H9 (cell line): ENCODE data around the gene PCDHB7. TPM values are rescaled to one million over a fixed set of nuclear protein-coding genes. Genes with fewer than 3 reads are reported as not detected.
"Not testable (repeated sequence)": the region's sequence is repeated elsewhere in the genome, so short reads cannot be mapped to it uniquely, and the experiment has no call there.

Source experiments
- DNase-seq: peaks from one replicate; pipeline ENCODE4 v3.0.0-alpha.2; 2017
- H2AFZ ChIP-seq: one replicate; pipeline ENCODE4 v1.6.1; 2013; ENCODE audit warnings: mild to moderate bottlenecking, low read length, control low read depth, moderate library complexity
- H2AK5ac ChIP-seq: 2 replicates; pipeline ENCODE4 v1.6.1; 2013; ENCODE audit warnings: low read length, control low read depth, mixed read lengths; ENCODE audit not compliant: insufficient read length
- H2BK120ac ChIP-seq: one replicate; pipeline ENCODE4 v1.6.1; 2013; ENCODE audit warnings: low read depth, mild to moderate bottlenecking, low read length, control low read depth, inconsistent platforms; ENCODE audit not compliant: poor library complexity, severe bottlenecking
- H2BK12ac ChIP-seq: 2 replicates; pipeline ENCODE4 v1.6.1; 2013; ENCODE audit warnings: low read length, control low read depth, mixed read lengths, low read depth; ENCODE audit not compliant: insufficient read length
- H2BK15ac ChIP-seq: 2 replicates; pipeline ENCODE4 v1.6.1; 2013; ENCODE audit warnings: low read depth, low read length, control low read depth
- H2BK20ac ChIP-seq: one replicate; pipeline ENCODE4 v1.6.1; 2013; ENCODE audit warnings: low read depth, mild to moderate bottlenecking, low read length, control low read depth, inconsistent platforms; ENCODE audit not compliant: poor library complexity, severe bottlenecking
- H2BK5ac ChIP-seq: 2 replicates; pipeline ENCODE4 v1.6.1; 2013; ENCODE audit warnings: low read length, control low read depth, mixed read lengths; ENCODE audit not compliant: insufficient read length
- H3K14ac ChIP-seq: 2 replicates; pipeline ENCODE4 v1.6.1; 2013; ENCODE audit warnings: low read length, control low read depth; ENCODE audit not compliant: insufficient read depth
- H3K18ac ChIP-seq: 2 replicates; pipeline ENCODE4 v1.6.1; 2013; ENCODE audit warnings: low read depth, mild to moderate bottlenecking, mixed read lengths, low read length, control low read depth; ENCODE audit not compliant: insufficient read length
- H3K23ac ChIP-seq: 2 replicates; pipeline ENCODE4 v1.6.1; 2013; ENCODE audit warnings: low read length, control low read depth, mixed read lengths, low read depth; ENCODE audit not compliant: insufficient read length
- H3K23me2 ChIP-seq: 2 replicates; pipeline ENCODE4 v1.6.1; 2013; ENCODE audit warnings: low read depth, mild to moderate bottlenecking, mixed read lengths, low read length, control low read depth; ENCODE audit not compliant: insufficient read length, poor library complexity, severe bottlenecking
- H3K27ac ChIP-seq: 2 replicates; pipeline ENCODE4 v1.5.1; 2013; ENCODE audit warnings: low read length, control low read depth, mixed read lengths, low read depth; ENCODE audit not compliant: insufficient read length
- H3K27me3 ChIP-seq: 2 replicates; pipeline ENCODE4 v1.6.1; 2013; ENCODE audit warnings: low read length, control low read depth, inconsistent platforms; ENCODE audit not compliant: insufficient read depth
- H3K4ac ChIP-seq: 2 replicates; pipeline ENCODE4 v1.6.1; 2013; ENCODE audit warnings: low read depth, mild to moderate bottlenecking, control low read depth, inconsistent platforms, low read length, moderate library complexity
- H3K4me1 ChIP-seq: 2 replicates; pipeline ENCODE4 v1.6.1; 2013; ENCODE audit warnings: low read length, control low read depth, inconsistent platforms; ENCODE audit not compliant: insufficient read depth
- H3K4me2 ChIP-seq: 2 replicates; pipeline ENCODE4 v1.6.1; 2013; ENCODE audit warnings: low read length, control low read depth, mixed read lengths; ENCODE audit not compliant: insufficient read length, insufficient read depth
- H3K56ac ChIP-seq: 2 replicates; pipeline ENCODE4 v1.6.1; 2013; ENCODE audit warnings: low read depth, mild to moderate bottlenecking, mixed read lengths, low read length, control low read depth; ENCODE audit not compliant: insufficient read length
- H3K79me1 ChIP-seq: 2 replicates; pipeline ENCODE4 v1.6.1; 2013; ENCODE audit warnings: low read depth, mild to moderate bottlenecking, moderate library complexity, low read length, control low read depth, inconsistent platforms; ENCODE audit not compliant: insufficient read depth, poor library complexity, severe bottlenecking
- H3K79me2 ChIP-seq: 2 replicates; pipeline ENCODE4 v1.6.1; 2013; ENCODE audit warnings: low read length, control low read depth, inconsistent platforms; ENCODE audit not compliant: insufficient read depth
- H3K9ac ChIP-seq: 2 replicates; pipeline ENCODE4 v1.6.1; 2013; ENCODE audit warnings: low read length, control low read depth, mixed read lengths; ENCODE audit not compliant: insufficient read length; ENCODE audit errors: extremely low read depth
- H3K9me3 ChIP-seq: one replicate; pipeline ENCODE4 v1.6.1; 2013; ENCODE audit warnings: low read depth, low read length, inconsistent platforms; ENCODE audit not compliant: control insufficient read depth
- H3T11ph ChIP-seq: one replicate; pipeline ENCODE4 v1.6.1; 2013; ENCODE audit warnings: mild to moderate bottlenecking, low read length, control low read depth, inconsistent platforms
- H4K20me1 ChIP-seq: one replicate; pipeline ENCODE4 v1.6.1; 2013; ENCODE audit not compliant: control insufficient read depth, insufficient read length, insufficient read depth
- H4K5ac ChIP-seq: 2 replicates; pipeline ENCODE4 v1.6.1; 2013; ENCODE audit warnings: low read depth, mild to moderate bottlenecking, mixed read lengths, low read length, control low read depth; ENCODE audit not compliant: insufficient read length
- H4K8ac ChIP-seq: replicated peaks from 2 replicates; pipeline ENCODE4 v1.6.1; 2013; ENCODE audit warnings: low read length, control low read depth, mixed read lengths, low read depth; ENCODE audit not compliant: insufficient read length
- H4K91ac ChIP-seq: 2 replicates; pipeline ENCODE4 v1.6.1; 2013; ENCODE audit warnings: low read depth, mild to moderate bottlenecking, moderate library complexity, mixed read lengths, low read length, control low read depth; ENCODE audit not compliant: insufficient read length
- H3K27ac Mint-ChIP-seq, 3 experiments: 2 replicates in 2 of 3; 3 replicates in 1 of 3; pipeline ENCODE4 v1.8.0; 2020 to 2021; ENCODE audit warnings: mixed read lengths in 3 of 3, mild to moderate bottlenecking in 1 of 3, moderate library complexity in 1 of 3
- H3K27me3 Mint-ChIP-seq: 2 replicates; pipeline ENCODE4 v1.8.0; 2021; ENCODE audit warnings: low read depth, mild to moderate bottlenecking, moderate library complexity, mixed read lengths
- H3K36me3 Mint-ChIP-seq, 3 experiments: 2 replicates in 2 of 3; 3 replicates in 1 of 3; pipeline ENCODE4 v1.8.0; 2020 to 2021; ENCODE audit warnings: low read depth in 3 of 3, mixed read lengths in 3 of 3; ENCODE audit not compliant: insufficient read depth in 1 of 3
- H3K4me1 Mint-ChIP-seq, 2 experiments: 2 replicates each; pipeline ENCODE4 v1.8.0; 2020; ENCODE audit warnings: mixed read lengths in 2 of 2
- H3K4me3 Mint-ChIP-seq, 2 experiments: 2 replicates in 1 of 2; 3 replicates in 1 of 2; pipeline ENCODE4 v1.8.0; 2020 to 2021; ENCODE audit warnings: mild to moderate bottlenecking in 2 of 2, mixed read lengths in 2 of 2, moderate library complexity in 1 of 2
- H3K9me3 Mint-ChIP-seq, 2 experiments: 2 replicates in 1 of 2; 3 replicates in 1 of 2; pipeline ENCODE4 v1.8.0; 2020; ENCODE audit warnings: mild to moderate bottlenecking in 2 of 2, mixed read lengths in 2 of 2, moderate library complexity in 1 of 2
- CTCF ChIP-seq: fragments of 200-600 bp; sonication (generic); conservative IDR thresholded peaks from 3 replicates; pipeline ENCODE4 v1.8.0; 2021; ENCODE audit warnings: antibody characterized with exemption, mild to moderate bottlenecking
- WGBS: extraction: QIAGEN DNeasy Blood & Tissue Kit; methylation state at CpG from one replicate; pipeline ENCODE4 v1.1.7; 2013; ENCODE audit warnings: missing lambda C conversion rate, low lambda C conversion rate, mixed read lengths; ENCODE audit not compliant: insufficient read length; ENCODE audit errors: extremely low coverage; 5-methylcytosine and 5-hydroxymethylcytosine counted together
- long read RNA-seq: library from polyadenylated mRNA; unstranded; transcript quantifications from one replicate; pipeline ENCODE4 v2.0.0, GENCODE V29; 2020
- total RNA-seq: library from RNA; stranded (reverse); gene quantifications from 2 replicates; pipeline ENCODE4 v1.2.1, GENCODE V29; 2021

The PCDHB7 gene
- 0.42 and 0.52 TPM in 2 replicates for total RNA-seq
- long read RNA-seq, transcript PCDHB7-201 (1 exons, 3,765 nt): major isoform, 5 of 5 reads
- long read RNA-seq, partial matches to known transcripts: 0 of 5 reads
- long read RNA-seq, other reads (novel, unspliced or antisense): 0 of 5 reads

DNA sequence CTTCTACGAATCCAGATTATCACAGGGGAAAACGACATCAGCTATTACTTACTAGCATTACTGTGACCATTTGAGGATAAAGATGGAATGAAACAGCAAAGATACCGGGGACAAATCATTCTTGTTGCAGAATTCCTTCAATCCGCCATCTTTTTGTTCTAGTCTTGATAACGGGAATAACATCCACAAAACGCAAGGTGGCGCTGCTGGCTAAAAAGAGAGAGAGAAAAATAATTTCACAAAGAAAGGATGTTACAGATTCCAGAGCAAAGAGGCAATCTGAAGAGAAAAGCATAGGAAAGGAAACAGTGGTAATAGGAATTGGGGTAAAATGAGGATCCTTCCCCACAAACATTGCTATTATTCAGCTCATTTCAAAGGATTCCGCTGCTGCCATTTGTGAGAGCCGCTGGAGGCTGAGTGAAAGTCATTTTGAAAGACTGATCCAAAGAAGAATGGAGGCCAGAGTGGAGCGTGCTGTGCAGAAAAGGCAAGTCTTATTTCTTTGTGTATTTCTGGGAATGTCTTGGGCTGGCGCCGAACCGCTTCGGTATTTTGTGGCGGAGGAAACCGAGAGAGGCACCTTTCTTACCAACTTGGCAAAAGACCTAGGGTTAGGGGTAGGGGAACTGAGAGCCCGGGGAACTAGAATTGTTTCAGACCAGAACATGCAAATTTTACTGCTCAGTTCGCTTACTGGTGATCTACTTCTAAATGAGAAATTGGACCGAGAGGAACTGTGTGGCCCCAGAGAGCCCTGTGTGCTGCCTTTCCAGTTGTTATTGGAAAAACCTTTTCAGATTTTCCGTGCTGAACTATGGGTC, at the start of gene PCDHB7:
Gene PCDHB7, plus strand, starts transcription at position 264 of the 824 bp plus-strand sequence. Its CDS starts 192 bp downstream, at position 456.
- Histone ChIP-seq H2BK120ac (no peak within 1 kb of the TSS), H2BK20ac (peak within 1 kb of the TSS; percentile 90), H2AFZ (peak within 1 kb of the TSS; percentile 95), H3K23ac (no peak within 1 kb of the TSS), H3T11ph (no peak within 1 kb of the TSS), H2AK5ac (no peak within 1 kb of the TSS), H3K9ac (no peak within 1 kb of the TSS), H3K56ac (no peak within 1 kb of the TSS), H2BK15ac (no peak within 1 kb of the TSS), H3K4me2 (no peak within 1 kb of the TSS), H3K27me3 (no peaks in the 10 kb centered on the region), H4K5ac (no peak within 1 kb of the TSS), H4K91ac (no peak within 1 kb of the TSS), H3K27ac (no peak within 1 kb of the TSS), H3K79me2 (no peaks in the 10 kb centered on the region), H3K9me3 (no peaks in the 10 kb centered on the region), H3K79me1 (no peaks in the 10 kb centered on the region), H4K20me1 (no peaks in the 10 kb centered on the region), H3K14ac (no peak within 1 kb of the TSS), H3K18ac (no peak within 1 kb of the TSS), H3K4ac (no peak within 1 kb of the TSS), H2BK12ac (no peak within 1 kb of the TSS), H2BK5ac (no peak within 1 kb of the TSS), H4K8ac (no peak within 1 kb of the TSS), H3K23me2 (no peaks in the 10 kb centered on the region), H3K4me1 (no peaks in the 10 kb centered on the region)
- 0 out of 5 replicates have a peak within 1 kb of the TSS, but pooled peaks of 1 of the 2 experiments have one; percentile 16 for H3K4me3 Mint-ChIP-seq
- no CpG with 5 or more reads among the region's 20 CpGs for WGBS
- peaks cover 0 to 6% of the 10 kb centered on the region in 2 experiments; a peak in 1 of 4 replicates for H3K4me1 Mint-ChIP-seq
- peaks cover 4 to 16% (median 12%) of the 10 kb centered on the region in 3 experiments; a peak in 5 of 7 replicates for H3K36me3 Mint-ChIP-seq
- no peak for DNase-seq
- peak; percentile 86 for TF ChIP-seq CTCF
- H3K27ac Mint-ChIP-seq: no peak within 1 kb of the TSS
- H3K9me3 Mint-ChIP-seq: peaks cover 21 to 30% of the 10 kb centered on the region in 2 experiments
- peaks cover 12% of the 10 kb centered on the region for H3K27me3 Mint-ChIP-seq

- H3T11ph ChIP-seq, H2BK15ac ChIP-seq, H4K5ac ChIP-seq, H3K27me3 ChIP-seq, H3K18ac ChIP-seq, H3K79me2 ChIP-seq, H3K4ac ChIP-seq, H3K27ac ChIP-seq, H3K9me3 ChIP-seq, H3K27ac Mint-ChIP-seq, H3K4me3 Mint-ChIP-seq, H2BK20ac ChIP-seq, H2BK5ac ChIP-seq, H3K23ac ChIP-seq, H2BK120ac ChIP-seq, H3K9ac ChIP-seq, H2AFZ ChIP-seq, H2AK5ac ChIP-seq, H3K56ac ChIP-seq, H4K91ac ChIP-seq, H4K8ac ChIP-seq, H3K4me1 ChIP-seq, H3K79me1 ChIP-seq, H3K4me2 ChIP-seq, H3K23me2 ChIP-seq, H2BK12ac ChIP-seq, H4K20me1 ChIP-seq, DNase-seq, H3K14ac ChIP-seq, H3K27me3 Mint-ChIP-seq: not testable (repeated sequence)
- peaks cover 7 to 17% of the 10 kb centered on the region in 2 experiments; a peak in 4 of 5 replicates for H3K9me3 Mint-ChIP-seq
- peaks cover 8 to 23% (median 14%) of the 10 kb centered on the region in 3 experiments for H3K36me3 Mint-ChIP-seq
- H3K4me1 Mint-ChIP-seq: peaks cover 10 to 13% of the 10 kb centered on the region in 2 experiments
- no CpG with 5 or more reads among the region's 73 CpGs for WGBS
These were observed 48.9 kb upstream of the PCDHB7 start for GRCh38 chr5:141123396-141124135.
